HG02852 (cell line): Measurements from ENCODE around the gene MTCH1.

Source experiments
- ATAC-seq: cut with Tn5 transposase; IDR thresholded peaks from one replicate; pipeline ENCODE4 v1.9.1; 2021; ENCODE audit warnings: mild to moderate bottlenecking, moderate library complexity; ENCODE audit not compliant: unreplicated experiment

Gene MTCH1

GRCh38 chr6:36929152-36929551 lies 56.8 kb downstream of the MTCH1 start:
- no peak for ATAC-seq

- no peak for ATAC-seq
These were observed 57.5 kb downstream of the MTCH1 start for GRCh38 chr6:36928547-36928918.

GRCh38 chr6:36927691-36928546 lies 58.1 kb downstream of the MTCH1 start:
- no peak for ATAC-seq

GRCh38 chr6:36926708-36927513 lies 59.1 kb downstream of the MTCH1 start:
- ATAC-seq = no peak

GRCh38 chr6:36925809-36926208 lies 60.2 kb downstream of the MTCH1 start:
- ATAC-seq = no peak

- ATAC-seq = no peak
These were observed 61.1 kb downstream of the MTCH1 start for GRCh38 chr6:36924778-36925374.

GRCh38 chr6:36924131-36924530 lies 61.9 kb downstream of the MTCH1 start:
- ATAC-seq = no peak

- no peak for ATAC-seq
These were observed 65.5 kb downstream of the MTCH1 start for GRCh38 chr6:36920546-36920945.

GRCh38 chr6:36920049-36920448 lies 65.9 kb downstream of the MTCH1 start:
- ATAC-seq = no peak
